H1 (cell line): ENCODE data around the gene CPLANE2. TPM values are rescaled to one million over a fixed set of nuclear protein-coding genes. Genes with fewer than 3 reads are reported as not detected.

Source experiments
- CBX8 ChIP-seq: fragments of 300-800, 300-1000 bp; sonication (generic); IDR thresholded peaks from 2 replicates; pipeline ENCODE4 v1.7.1; 2016; ENCODE audit warnings: low read depth, low read length, borderline replicate concordance
- HDAC2 ChIP-seq, 2 experiments: fragments of 300-600 bp in 1 of 2; sonication (generic) in 1 of 2; IDR thresholded peaks; 2 replicates each; pipeline ENCODE4 v1.6.1; 2011 to 2012; ENCODE audit warnings: low read depth in 2 of 2, low read length in 2 of 2, mild to moderate bottlenecking in 2 of 2, moderate library complexity in 2 of 2, borderline replicate concordance in 1 of 2, inconsistent platforms in 1 of 2
- JUND ChIP-seq: IDR thresholded peaks from 2 replicates; pipeline ENCODE4 v1.6.1; 2011; ENCODE audit warnings: mild to moderate bottlenecking, improper control_type of control experiment, low read length
- NANOG ChIP-seq: IDR thresholded peaks from 2 replicates; pipeline ENCODE4 v1.6.1; 2011; ENCODE audit warnings: low read length, low read depth, mild to moderate bottlenecking, inconsistent platforms; ENCODE audit not compliant: insufficient read depth, poor library complexity, severe bottlenecking
- RAD21 ChIP-seq, 2 experiments: IDR thresholded peaks in 1 of 2; conservative IDR thresholded peaks in 1 of 2; 2 replicates each; pipeline ENCODE4 v1.6.1; 2011; ENCODE audit warnings: low read depth in 2 of 2, low read length in 2 of 2, improper control_type of control experiment in 1 of 2, inconsistent platforms in 1 of 2, mild to moderate bottlenecking in 1 of 2, moderate library complexity in 1 of 2
- SIX5 ChIP-seq: IDR thresholded peaks from 2 replicates; pipeline ENCODE4 v1.6.1; 2011; ENCODE audit warnings: mild to moderate bottlenecking, low read depth, low read length
- polyA plus RNA-seq, 7 experiments: library from polyadenylated mRNA; depleted of rRNA in 3 of 7; stranded (reverse) in 5 of 7; unstranded in 2 of 7; fragments of >200 nt in 5 of 7; fragments of 200-250 nt in 2 of 7; gene quantifications; 1 replicate in 5 of 7; 2 replicates in 1 of 7; 4 replicates in 1 of 7; pipeline versions ENCODE4 v1.2.1 to v1.2.3, GENCODE V29; 2011 to 2013; ENCODE audit warnings: missing spikeins in 2 of 7, mixed read lengths in 2 of 7
- total RNA-seq: library from RNA; stranded (reverse); fragmentation: NEBNext Ultra II Directional; extraction: Animal tissue kit (Norgen Biotek cat#: 25700); gene quantifications from 2 replicates; pipeline ENCODE4 v1.2.1, GENCODE V29; 2021

Gene CPLANE2
- total and polyA plus RNA-seq, 2 of the 8 experiments (the other 6 are each of a cell fraction or from before 2014, with no cell fraction given), result 2.3 to 2.5 TPM

- TF ChIP-seq RAD21 (IDR thresholded peaks at IDR 0.05 in 1 of 2, conservative IDR thresholded peaks at IDR 0.05 in 1 of 2; ENCODE audit: low read depth in 2 of 2, low read length in 2 of 2), result peak; percentile 10 to 12; a peak in 1 of 4 replicates
- TF ChIP-seq HDAC2 (IDR thresholded peaks at IDR 0.05; ENCODE audit: borderline replicate concordance in 1 of 2, low read depth in 2 of 2, low read length in 2 of 2), result 0 out of 4 replicates have a peak, but pooled peaks of 1 of the 2 experiments have one; percentile 63
- peak; percentile 11 for TF ChIP-seq NANOG
- no peak for TF ChIP-seq CBX8
- no peak for TF ChIP-seq SIX5
- TF ChIP-seq JUND, result no peak
Observed at GRCh38 chr1:16212251-16212961, 24.6 kb downstream of the CPLANE2 start, which contains the start of gene ARHGEF19 (continued).
